ENCODE results near the gene CPE.

Gene CPE

GRCh38 chr4:165385126-165385525 lies 6.3 kb downstream of the CPE start:
- TF ChIP-seq, protein P1, sequence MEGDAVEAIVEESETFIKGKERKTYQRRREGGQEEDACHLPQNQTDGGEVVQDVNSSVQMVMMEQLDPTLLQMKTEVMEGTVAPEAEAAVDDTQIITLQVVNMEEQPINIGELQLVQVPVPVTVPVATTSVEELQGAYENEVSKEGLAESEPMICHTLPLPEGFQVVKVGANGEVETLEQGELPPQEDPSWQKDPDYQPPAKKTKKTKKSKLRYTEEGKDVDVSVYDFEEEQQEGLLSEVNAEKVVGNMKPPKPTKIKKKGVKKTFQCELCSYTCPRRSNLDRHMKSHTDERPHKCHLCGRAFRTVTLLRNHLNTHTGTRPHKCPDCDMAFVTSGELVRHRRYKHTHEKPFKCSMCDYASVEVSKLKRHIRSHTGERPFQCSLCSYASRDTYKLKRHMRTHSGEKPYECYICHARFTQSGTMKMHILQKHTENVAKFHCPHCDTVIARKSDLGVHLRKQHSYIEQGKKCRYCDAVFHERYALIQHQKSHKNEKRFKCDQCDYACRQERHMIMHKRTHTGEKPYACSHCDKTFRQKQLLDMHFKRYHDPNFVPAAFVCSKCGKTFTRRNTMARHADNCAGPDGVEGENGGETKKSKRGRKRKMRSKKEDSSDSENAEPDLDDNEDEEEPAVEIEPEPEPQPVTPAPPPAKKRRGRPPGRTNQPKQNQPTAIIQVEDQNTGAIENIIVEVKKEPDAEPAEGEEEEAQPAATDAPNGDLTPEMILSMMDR (IDR thresholded peaks at IDR 0.05), result no peak
- no peak for TF ChIP-seq ZFX (IDR thresholded peaks at IDR 0.05; ENCODE audit: borderline replicate concordance)
- no peak overlapping the region for H3K27ac ChIP-seq

DNA sequence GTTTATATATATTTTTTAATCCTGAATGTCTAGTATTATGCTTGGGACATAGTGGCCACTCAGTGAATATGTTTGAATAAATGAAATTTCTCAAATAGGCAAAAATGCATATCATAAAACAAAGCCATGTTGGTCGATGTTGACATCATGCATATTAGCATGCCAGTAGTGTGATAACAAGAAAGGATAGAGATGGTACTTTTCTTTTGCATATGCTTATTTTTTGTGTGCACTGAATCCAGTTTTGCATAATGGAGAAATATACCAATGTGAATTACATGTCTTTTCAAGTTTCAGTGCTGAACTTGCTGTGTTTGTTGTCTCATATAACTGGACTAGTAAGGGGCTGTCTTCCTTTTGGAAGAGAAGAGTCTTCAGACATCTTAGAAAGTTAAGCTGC lies 7.5 kb downstream of the CPE start:
- H3K27ac ChIP-seq, result no peak overlapping the region
- no peak for TF ChIP-seq ZFX (IDR thresholded peaks at IDR 0.05; ENCODE audit: borderline replicate concordance)
- TF ChIP-seq, protein P1 (IDR thresholded peaks at IDR 0.05), result no peak

- H3K27ac ChIP-seq, result no peak overlapping the region
- TF ChIP-seq, protein P1 (IDR thresholded peaks at IDR 0.05), result no peak
- TF ChIP-seq ZFX (IDR thresholded peaks at IDR 0.05; ENCODE audit: borderline replicate concordance), result no peak
These were observed 9.9 kb downstream of the CPE start for GRCh38 chr4:165388756-165389155.

- H3K27ac ChIP-seq, result no peak overlapping the region
- TF ChIP-seq, protein P1 (IDR thresholded peaks at IDR 0.05), result no peak
- no peak for TF ChIP-seq ZFX (IDR thresholded peaks at IDR 0.05; ENCODE audit: borderline replicate concordance)
These were observed 14.2 kb downstream of the CPE start for GRCh38 chr4:165393051-165393450.

GRCh38 chr4:165393704-165394103 lies 14.9 kb downstream of the CPE start:
- H3K27ac ChIP-seq, result no peak overlapping the region
- no peak for TF ChIP-seq ZFX (IDR thresholded peaks at IDR 0.05; ENCODE audit: borderline replicate concordance)
- TF ChIP-seq, protein P1 (IDR thresholded peaks at IDR 0.05), result no peak

DNA sequence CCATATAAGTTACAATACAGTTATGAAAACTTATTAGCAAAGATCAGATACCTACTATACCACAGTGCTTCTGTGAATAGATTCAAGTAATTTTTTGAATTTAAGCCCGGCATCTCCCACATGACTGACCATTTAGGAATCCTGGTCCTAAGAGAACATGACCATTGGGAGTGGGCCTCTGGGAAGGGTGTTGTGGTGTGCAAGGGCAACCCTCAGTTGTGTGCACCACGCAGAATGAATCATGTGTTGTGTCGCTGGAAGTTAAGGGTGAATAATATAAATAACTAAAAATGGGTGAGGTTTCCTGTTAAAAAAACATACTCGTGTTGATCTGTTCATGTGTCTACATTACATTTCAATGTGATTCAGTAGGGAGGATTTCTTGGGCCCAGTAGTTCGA lies 15.5 kb downstream of the CPE start:
- TF ChIP-seq, protein P1 (IDR thresholded peaks at IDR 0.05), result no peak
- TF ChIP-seq ZFX (IDR thresholded peaks at IDR 0.05; ENCODE audit: borderline replicate concordance), result no peak
- H3K27ac ChIP-seq, result no peak overlapping the region

GRCh38 chr4:165398570-165398969 lies 19.8 kb downstream of the CPE start:
- TF ChIP-seq, protein P1 (IDR thresholded peaks at IDR 0.05), result no peak
- no peak for TF ChIP-seq ZFX (IDR thresholded peaks at IDR 0.05; ENCODE audit: borderline replicate concordance)
- H3K27ac ChIP-seq, result no peak overlapping the region

All from 22Rv1 (cell line).